K562 (cell line): ENCODE measurements around the gene ERCC2. TPM values are rescaled to one million over a fixed set of nuclear protein-coding genes. Genes with fewer than 3 reads are reported as not detected.

Experiments used
- ATAC-seq: fragments of 200-7000 bp; cut with Tn5 transposase; 3 replicates; pipeline ENCODE4 v1.9.1; 2020; ENCODE audit warnings: moderate library complexity
- BruUV-seq: library from RNA; stranded (reverse); fragments of 400-500 nt; replicated peaks from 2 replicates; lab custom pipeline; 2021; lab: Mats Ljungman, UMichigan
- CTCF ChIA-PET: fragments of 300-600 bp; formaldehyde crosslinking; extraction: SDS; loops from one replicate; lab custom pipeline; 2021; ENCODE audit warnings: low intra/inter-chr PET ratio; lab: Yijun Ruan, JAX
- POLR2A ChIA-PET: fragments of 300-600, 350-650 bp; sonication (Branson Sonifier 250); formaldehyde crosslinking; extraction: SDS; loops from one replicate; lab custom pipeline; 2021; ENCODE audit warnings: antibody characterized with exemption, inconsistent platforms; lab: Yijun Ruan, JAX
- DNase-seq, 4 experiments: peaks; one replicate each; pipeline versions ENCODE4 v3.0.0 to v3.0.0-alpha.2; 2011 to 2018; ENCODE audit warnings: low spot score in 3 of 4, mixed read lengths in 3 of 4; ENCODE audit errors: extremely low read depth in 1 of 4
- FAIRE-seq: peaks from 2 replicates; lab custom pipeline; 2011; peaks lifted over from hg19 to GRCh38; lab: Jason Lieb, UNC
- H2AFZ ChIP-seq: 2 replicates; pipeline ENCODE4 v1.6.0; 2011; ENCODE audit warnings: low read depth, low read length, control low read depth, inconsistent platforms
- H3K27ac ChIP-seq: fragments of 200-600 bp; 3 replicates; pipeline ENCODE4 v1.8.0; 2011; ENCODE audit warnings: low read depth, mild to moderate bottlenecking, control low read depth, inconsistent platforms, low read length, moderate library complexity, mixed read lengths; ENCODE audit errors: extremely low read depth
- H3K27me3 ChIP-seq, 2 experiments: fragments of 300-600 bp in 1 of 2; 2 replicates in 1 of 2; 3 replicates in 1 of 2; pipeline versions ENCODE4 v1.6.0 to v1.8.0; 2011; ENCODE audit warnings: inconsistent platforms in 2 of 2, low read length in 2 of 2, mild to moderate bottlenecking in 1 of 2, mixed read lengths in 1 of 2, moderate library complexity in 1 of 2; ENCODE audit not compliant: control insufficient read depth in 2 of 2, insufficient read depth in 2 of 2
- H3K36me3 ChIP-seq: fragments of 300-600 bp; 3 replicates; pipeline ENCODE4 v1.8.0; 2011; ENCODE audit warnings: mild to moderate bottlenecking, low read length, inconsistent platforms; ENCODE audit not compliant: control insufficient read depth, insufficient read depth
- H3K4me1 ChIP-seq, 2 experiments: fragments of 200-600 bp in 1 of 2; replicated peaks in 1 of 2; 2 replicates in 1 of 2; 3 replicates in 1 of 2; pipeline versions ENCODE4 v1.5.1 to v1.8.0; 2011; ENCODE audit warnings: inconsistent platforms in 2 of 2, low read length in 2 of 2, mild to moderate bottlenecking in 1 of 2, mixed read lengths in 1 of 2, moderate library complexity in 1 of 2; ENCODE audit not compliant: control insufficient read depth in 2 of 2, insufficient read depth in 2 of 2
- H3K4me2 ChIP-seq: 2 replicates; pipeline ENCODE4 v1.6.1; 2011; ENCODE audit warnings: low read length, control low read depth, inconsistent platforms, mixed read lengths; ENCODE audit not compliant: insufficient read depth
- H3K4me3 ChIP-seq: fragments of 200-600 bp; sonication (generic), shearing (Covaris generic); 2 replicates; pipeline ENCODE4 v1.5.1; 2016; ENCODE audit warnings: control low read depth, inconsistent platforms
- H3K79me2 ChIP-seq: fragments of 200-600 bp; 3 replicates; pipeline ENCODE4 v1.8.0; 2011; ENCODE audit warnings: low read length, inconsistent platforms; ENCODE audit not compliant: control insufficient read depth, insufficient read depth
- H3K9ac ChIP-seq, 2 experiments: 2 replicates each; pipeline versions ENCODE4 v1.6.0 to v1.6.1; 2011; ENCODE audit warnings: low read depth in 2 of 2, low read length in 2 of 2, control low read depth in 1 of 2, inconsistent platforms in 1 of 2, mild to moderate bottlenecking in 1 of 2, mixed read lengths in 1 of 2; ENCODE audit not compliant: insufficient read depth in 1 of 2
- H3K9me1 ChIP-seq: one replicate; pipeline ENCODE4 v1.6.0; 2011; ENCODE audit warnings: inconsistent platforms, mild to moderate bottlenecking, low read length, moderate library complexity; ENCODE audit not compliant: control insufficient read depth, insufficient read depth
- H3K9me3 ChIP-seq: replicated peaks from 2 replicates; pipeline ENCODE4 v1.5.1; 2011; ENCODE audit warnings: low read depth, low read length, inconsistent platforms; ENCODE audit not compliant: control insufficient read depth, insufficient read depth
- H4K20me1 ChIP-seq: replicated peaks from 2 replicates; pipeline ENCODE4 v1.6.1; 2011; ENCODE audit warnings: low read length, inconsistent platforms, mixed read lengths; ENCODE audit not compliant: control insufficient read depth, insufficient read depth
- ARID1B ChIP-seq: fragments of 450-650 bp; IDR thresholded peaks from 2 replicates; pipeline ENCODE4 v1.6.1; 2016; ENCODE audit warnings: antibody characterized with exemption, mild to moderate bottlenecking, inconsistent platforms
- BCL6 ChIP-seq: fragments of 250-450 bp; sonication (Bioruptor Pico); IDR thresholded peaks from 2 replicates; pipeline ENCODE4 v1.4.0; 2020
- FOSL1 ChIP-seq: fragments of 200-800 bp; sonication (Bioruptor generic); conservative IDR thresholded peaks from 2 replicates; pipeline ENCODE4 v1.6.1; 2016; ENCODE audit warnings: missing genetic modification characterization, missing compliant biosample characterization
- HOXB6 ChIP-seq: fragments of 250-450 bp; sonication (Bioruptor Pico); IDR thresholded peaks from 2 replicates; pipeline ENCODE4 v1.5.1; 2022; ENCODE audit warnings: mild to moderate bottlenecking, borderline replicate concordance
- L3MBTL2 ChIP-seq: fragments of 450-650 bp; IDR thresholded peaks from 2 replicates; pipeline ENCODE4 v1.6.1; 2016; ENCODE audit warnings: mild to moderate bottlenecking, moderate library complexity
- NR2F6 ChIP-seq: fragments of 450-650 bp; formaldehyde crosslinking; IDR thresholded peaks from 2 replicates; pipeline ENCODE4 v1.4.0; 2020; ENCODE audit warnings: mild to moderate bottlenecking
- PTBP1 ChIP-seq: fragments of 200-400 bp; formaldehyde crosslinking; IDR thresholded peaks from 2 replicates; pipeline ENCODE4 v1.6.1; 2017; ENCODE audit warnings: low read depth, low read length
- RBM14 ChIP-seq: fragments of 200-400 bp; formaldehyde crosslinking; IDR thresholded peaks from 2 replicates; pipeline ENCODE4 v1.6.1; 2018; ENCODE audit warnings: low read depth, mild to moderate bottlenecking, low read length, moderate library complexity, borderline replicate concordance; ENCODE audit not compliant: insufficient read depth
- SAFB2 ChIP-seq: fragments of 200-400 bp; formaldehyde crosslinking; IDR thresholded peaks from 2 replicates; pipeline ENCODE4 v1.6.1; 2018; ENCODE audit warnings: borderline replicate concordance, low read length, low read depth, moderate library complexity; ENCODE audit not compliant: severe bottlenecking
- TAL1 ChIP-seq: fragments of 450-650 bp; IDR thresholded peaks from 2 replicates; pipeline ENCODE4 v1.6.1; 2016; ENCODE audit warnings: mild to moderate bottlenecking
- XRCC5 ChIP-seq: fragments of 200-400 bp; formaldehyde crosslinking; IDR thresholded peaks from 2 replicates; pipeline ENCODE4 v1.6.1; 2017; ENCODE audit warnings: low read depth, mild to moderate bottlenecking, low read length
- ZFP1 ChIP-seq: fragments of 450-650 bp; formaldehyde crosslinking; IDR thresholded peaks from 2 replicates; pipeline ENCODE4 v1.4.0; 2020; ENCODE audit warnings: mild to moderate bottlenecking, mixed read lengths
- ZNF140 ChIP-seq: fragments of 250-450 bp; sonication (Bioruptor Pico); IDR thresholded peaks from 2 replicates; pipeline ENCODE4 v1.8.0; 2021; ENCODE audit warnings: moderate library complexity, mild to moderate bottlenecking, inconsistent platforms
- ZNF699 ChIP-seq: fragments of 250-450 bp; sonication (Bioruptor Pico); IDR thresholded peaks from 2 replicates; pipeline ENCODE4 v1.8.0; 2021; ENCODE audit warnings: mild to moderate bottlenecking, moderate library complexity; ENCODE audit not compliant: insufficient replicate concordance
- WGBS: fragments of 100-300 bp; shearing (Covaris generic); methylation state at CpG from one replicate; pipeline ENCODE4 v1.1.6; 2016; ENCODE audit warnings: low coverage, mixed read lengths; ENCODE audit not compliant: insufficient coverage; ENCODE audit errors: missing lambda C conversion rate; 5-methylcytosine and 5-hydroxymethylcytosine counted together
- in situ Hi-C: fragments of 300-500 bp; cut with MboI; formaldehyde crosslinking; loops from 4 replicates; pipeline ENCODE4 v1.15.0; 2018; ENCODE audit warnings: inconsistent platforms, mixed read lengths
- intact Hi-C: fragments of 100-400 bp; cut with micrococcal nuclease; formaldehyde crosslinking; loops from 2 replicates; pipeline ENCODE4 v1.14.2; 2022
- polyA plus RNA-seq, 8 experiments: library from polyadenylated mRNA; depleted of rRNA in 4 of 8; stranded (reverse) in 5 of 8; unstranded in 3 of 8; fragments of >200 nt; fragmentation: Nextera tagmentation in 2 of 8; fragmentation: Illumina TruSeq in 1 of 8; extraction: Ambion mirVana in 2 of 8; extraction: Trizol in 1 of 8; gene quantifications; 2 replicates each; pipeline versions ENCODE4 v1.2.1 to v1.2.3, GENCODE V29; 2011 to 2014; ENCODE audit warnings: inconsistent platforms in 1 of 8, missing spikeins in 1 of 8
- total RNA-seq, 7 experiments: library from RNA; depleted of rRNA in 6 of 7; stranded (reverse); fragments of >200 nt in 6 of 7; fragmentation: Illumina TruSeq in 2 of 7; extraction: Trizol in 2 of 7; gene quantifications; 2 replicates each; pipeline versions ENCODE4 v1.2.1 to v1.2.3, GENCODE V29; 2011 to 2021; ENCODE audit warnings: low replicate concordance in 1 of 7

Gene ERCC2
- total and polyA plus RNA-seq, 9 of the 15 experiments (the other 6 are each of a cell fraction or from before 2014, with no cell fraction given), result 2.2 to 55.9 (median 23.4) TPM

- Histone ChIP-seq H3K79me2 (no peaks in the 10 kb centered on the region), H4K20me1 (no peaks in the 10 kb centered on the region), H3K4me2 (no peak overlapping the region), H3K27ac (no peak overlapping the region), H2AFZ (no peak overlapping the region), H3K27me3 (no peaks in the 10 kb centered on the region), H3K9ac (no peak overlapping the region), H3K9me1 (no peaks in the 10 kb centered on the region), H3K4me1 (peaks cover 8 to 26% of the 10 kb centered on the region in 2 experiments; a peak in 4 of 5 replicates), H3K9me3 (0 out of 2 replicates have a peak, but pooled peaks cover 2% of the 10 kb centered on the region), H3K4me3 (no peak overlapping the region), H3K36me3 (no peaks in the 10 kb centered on the region)
- ATAC-seq (no peak), DNase-seq (no peak), FAIRE-seq (no peak)
- WGBS, result 15% methylated on average over 4 of the region's 4 CpGs
- CTCF ChIA-PET, result no interaction called here
- intact Hi-C loops (no loop called here), in situ Hi-C loops (no loop called here)
- BruUV-seq, result no TSS peak
- no peak for TF ChIP-seq ARID1B
- TF ChIP-seq ZNF699 (CRISPR knock-in tag), result no peak
- TF ChIP-seq ZFP1 (CRISPR knock-in tag), result no peak
- TF ChIP-seq NR2F6 (CRISPR knock-in tag), result no peak
- no peak for TF ChIP-seq TAL1
- TF ChIP-seq BCL6 (CRISPR knock-in tag), result no peak
- TF ChIP-seq RBM14, result no peak
- TF ChIP-seq FOSL1 (tag), result no peak
- no peak for TF ChIP-seq XRCC5
- no peak for TF ChIP-seq PTBP1
- TF ChIP-seq HOXB6 (CRISPR knock-in tag), result no peak
- no peak for TF ChIP-seq ZNF140 (CRISPR knock-in tag)
- no peak for TF ChIP-seq L3MBTL2
- no peak for TF ChIP-seq SAFB2
- POLR2A ChIA-PET, result interaction anchor here (1.5 kb wide), 1 partner anchor 13 kb away, joined by 6 read pairs; no protein-coding TSS in a partner anchor
Observed at GRCh38 chr19:45305007-45305406, 65.4 kb downstream of the ERCC2 start.
